CD8-positive, alpha-beta memory T cell (primary cell): Measurements from ENCODE around the gene CMSS1. TPM values are rescaled to one million over a fixed set of nuclear protein-coding genes. Genes with fewer than 3 reads are reported as not detected.

Experiments used
- CTCF ChIA-PET: fragments of 350-600 bp; sonication (Branson Sonifier 250); formaldehyde crosslinking; loops from one replicate; lab custom pipeline; 2021; ENCODE audit warnings: antibody characterized with exemption; lab: Charles Lee
- POLR2A ChIA-PET: fragments of 350-600 bp; sonication (Branson Sonifier 250); formaldehyde crosslinking; loops from one replicate; lab custom pipeline; 2021; ENCODE audit warnings: antibody characterized with exemption; lab: Charles Lee
- DNase-seq, 5 donors: peaks; one replicate each; pipeline versions ENCODE4 v3.0.0 to v3.0.0-alpha.2; 2020 to 2022; ENCODE audit warnings: mixed read lengths in 1 of 5
- H3K27ac ChIP-seq: one replicate; pipeline ENCODE4 v1.7.0; 2013; ENCODE audit warnings: low read depth, mild to moderate bottlenecking, low read length, moderate library complexity
- H3K27me3 ChIP-seq: 2 replicates; pipeline ENCODE4 v1.7.0; 2013; ENCODE audit warnings: low read length, mild to moderate bottlenecking; ENCODE audit not compliant: insufficient read depth, poor library complexity, severe bottlenecking
- H3K36me3 ChIP-seq: 2 replicates; pipeline ENCODE4 v1.7.0; 2013; ENCODE audit warnings: mild to moderate bottlenecking, low read length, moderate library complexity; ENCODE audit not compliant: insufficient read depth
- H3K4me1 ChIP-seq: 2 replicates; pipeline ENCODE4 v1.7.0; 2013; ENCODE audit warnings: mild to moderate bottlenecking, low read length, moderate library complexity; ENCODE audit not compliant: insufficient read depth
- H3K4me3 ChIP-seq: 2 replicates; pipeline ENCODE4 v1.7.0; 2013; ENCODE audit warnings: mild to moderate bottlenecking, low read length
- H3K9me3 ChIP-seq: 2 replicates; pipeline ENCODE4 v1.7.0; 2013; ENCODE audit warnings: mild to moderate bottlenecking, low read length
- H3K27ac Mint-ChIP-seq, 8 donors: one replicate each; pipeline ENCODE4 v1.8.0; 2020 to 2021; ENCODE audit warnings: mixed read lengths in 8 of 8, mild to moderate bottlenecking in 6 of 8, inconsistent platforms in 3 of 8, moderate library complexity in 3 of 8
- H3K27me3 Mint-ChIP-seq, 2 donors: one replicate each; pipeline ENCODE4 v1.8.0; 2020 to 2021; ENCODE audit warnings: mixed read lengths in 2 of 2, mild to moderate bottlenecking in 1 of 2, moderate library complexity in 1 of 2
- H3K36me3 Mint-ChIP-seq, 3 donors: one replicate each; pipeline ENCODE4 v1.8.0; 2020 to 2021; ENCODE audit warnings: mixed read lengths in 3 of 3, inconsistent platforms in 1 of 3, mild to moderate bottlenecking in 1 of 3
- H3K4me1 Mint-ChIP-seq, 3 donors: one replicate each; pipeline ENCODE4 v1.8.0; 2020 to 2021; ENCODE audit warnings: mixed read lengths in 3 of 3, inconsistent platforms in 1 of 3, mild to moderate bottlenecking in 1 of 3
- H3K4me3 Mint-ChIP-seq, 7 donors: one replicate each; pipeline ENCODE4 v1.8.0; 2020 to 2021; ENCODE audit warnings: mixed read lengths in 7 of 7, mild to moderate bottlenecking in 6 of 7, moderate library complexity in 4 of 7, inconsistent platforms in 2 of 7
- H3K9me3 Mint-ChIP-seq, 5 donors: one replicate each; pipeline ENCODE4 v1.8.0; 2020 to 2022; ENCODE audit warnings: mixed read lengths in 5 of 5, mild to moderate bottlenecking in 3 of 5, moderate library complexity in 2 of 5, inconsistent platforms in 1 of 5
- polyA plus RNA-seq: library from polyadenylated mRNA; unstranded; fragments of 300-500 nt; fragmentation: Illumina TruSeq; gene quantifications from one replicate; pipeline ENCODE4 v1.2.3, GENCODE V29; 2021
- total RNA-seq, 2 experiments: library from RNA; stranded (reverse); gene quantifications; one replicate each; pipeline ENCODE4 v1.2.3, GENCODE V29; 2021

CMSS1 gene
- total and polyA plus RNA-seq, 3 experiments from 2014 or later = 16.8 to 143 (median 140) TPM

- DNase-seq = no peak
- Histone ChIP-seq H3K4me3 (no peak overlapping the region), H3K27ac (no peak overlapping the region), H3K36me3 (no peaks in the 10 kb centered on the region), H3K27me3 (no peaks in the 10 kb centered on the region), H3K4me1 (no peaks in the 10 kb centered on the region), H3K9me3 (no peaks in the 10 kb centered on the region)
- Mint-ChIP-seq H3K36me3 (peaks cover 0 to 11% (median 7%) of the 10 kb centered on the region in 3 donors), H3K9me3 (no peaks in the 10 kb centered on the region), H3K27ac (peak overlapping the region in 1 of 8 donors; percentile 32), H3K4me1 (peaks cover 0 to 4% (median 0%) of the 10 kb centered on the region in 3 donors), H3K4me3 (no peak overlapping the region), H3K27me3 (no peaks in the 10 kb centered on the region)
- ChIA-PET POLR2A (no interaction called here), CTCF (no interaction called here)
These were observed 190.5 kb downstream of the CMSS1 start for GRCh38 chr3:100008081-100008698.

GRCh38 chr3:100009276-100010086 is 191.8 kb downstream of the CMSS1 start:
- Mint-ChIP-seq H3K27me3 (no peaks in the 10 kb centered on the region), H3K4me1 (peaks cover 0 to under 1% (median 0%) of the 10 kb centered on the region in 3 donors), H3K36me3 (peaks cover 3 to 14% (median 9%) of the 10 kb centered on the region in 3 donors), H3K27ac (peak overlapping the region in 1 of 8 donors; percentile 7), H3K9me3 (no peaks in the 10 kb centered on the region), H3K4me3 (no peak overlapping the region)
- H3K36me3 ChIP-seq = no peaks in the 10 kb centered on the region
- H3K9me3 ChIP-seq = no peaks in the 10 kb centered on the region
- no peak for DNase-seq
- no peaks in the 10 kb centered on the region for H3K27me3 ChIP-seq
- no peaks in the 10 kb centered on the region for H3K4me1 ChIP-seq
- H3K27ac ChIP-seq = no peak overlapping the region
- ChIA-PET CTCF (no interaction called here), POLR2A (no interaction called here)
- H3K4me3 ChIP-seq = no peak overlapping the region

- Histone ChIP-seq H3K27ac (no peak overlapping the region), H3K4me3 (no peak overlapping the region), H3K4me1 (no peaks in the 10 kb centered on the region), H3K27me3 (no peaks in the 10 kb centered on the region), H3K36me3 (no peaks in the 10 kb centered on the region), H3K9me3 (no peaks in the 10 kb centered on the region)
- no peak for DNase-seq
- no peak overlapping the region for H3K27ac Mint-ChIP-seq
- peaks cover 0 to 2% (median 0%) of the 10 kb centered on the region in 5 donors for H3K9me3 Mint-ChIP-seq
- no peaks in the 10 kb centered on the region for H3K4me1 Mint-ChIP-seq
- H3K36me3 Mint-ChIP-seq = peaks cover 6 to 14% (median 9%) of the 10 kb centered on the region in 3 donors
- no peak overlapping the region for H3K4me3 Mint-ChIP-seq
- no peaks in the 10 kb centered on the region for H3K27me3 Mint-ChIP-seq
- POLR2A ChIA-PET = no interaction called here
- CTCF ChIA-PET = no interaction called here
These were observed 192.4 kb downstream of the CMSS1 start for GRCh38 chr3:100010087-100010417.

- Mint-ChIP-seq H3K4me3 (no peak overlapping the region), H3K9me3 (peaks cover 0 to 3% (median 0%) of the 10 kb centered on the region in 5 donors), H3K27ac (no peak overlapping the region), H3K36me3 (peaks cover 6 to 27% (median 7%) of the 10 kb centered on the region in 3 donors), H3K27me3 (no peaks in the 10 kb centered on the region), H3K4me1 (peaks cover 4 to 6% (median 5%) of the 10 kb centered on the region in 3 donors)
- H3K36me3 ChIP-seq = no peaks in the 10 kb centered on the region
- H3K27ac ChIP-seq = no peak overlapping the region
- no peaks in the 10 kb centered on the region for H3K4me1 ChIP-seq
- DNase-seq = no peak
- no peaks in the 10 kb centered on the region for H3K27me3 ChIP-seq
- POLR2A ChIA-PET = no interaction called here
- no peaks in the 10 kb centered on the region for H3K9me3 ChIP-seq
- no peak overlapping the region for H3K4me3 ChIP-seq
- CTCF ChIA-PET = no interaction called here
These were observed 201.1 kb downstream of the CMSS1 start for GRCh38 chr3:100018806-100019205.

- CTCF ChIA-PET = no interaction called here
- POLR2A ChIA-PET = no interaction called here
- no peak overlapping the region for H3K27ac Mint-ChIP-seq
- Histone ChIP-seq H3K27me3 (no peaks in the 10 kb centered on the region), H3K4me1 (no peaks in the 10 kb centered on the region), H3K4me3 (no peak overlapping the region), H3K36me3 (no peaks in the 10 kb centered on the region), H3K9me3 (no peaks in the 10 kb centered on the region), H3K27ac (no peak overlapping the region)
- H3K9me3 Mint-ChIP-seq = peaks cover 0 to 3% (median 0%) of the 10 kb centered on the region in 5 donors
- no peak for DNase-seq
- H3K36me3 Mint-ChIP-seq = peaks cover 5 to 25% (median 5%) of the 10 kb centered on the region in 3 donors
- H3K4me3 Mint-ChIP-seq = no peak overlapping the region
- no peaks in the 10 kb centered on the region for H3K27me3 Mint-ChIP-seq
- peaks cover 4 to 6% (median 5%) of the 10 kb centered on the region in 3 donors for H3K4me1 Mint-ChIP-seq
These were observed 202.1 kb downstream of the CMSS1 start for GRCh38 chr3:100019719-100020118.

- DNase-seq = no peak
- ChIA-PET CTCF (interaction anchor here (0.9 kb wide), 1 partner anchor 19 kb away, joined by 3 read pairs; no protein-coding TSS in a partner anchor), POLR2A (interaction anchor here (0.6 kb wide), 1 partner anchor 135 kb away, joined by 5 read pairs; no protein-coding TSS in a partner anchor)
- H3K27ac Mint-ChIP-seq = no peak overlapping the region
- Histone ChIP-seq H3K36me3 (no peaks in the 10 kb centered on the region), H3K27me3 (no peaks in the 10 kb centered on the region), H3K9me3 (no peaks in the 10 kb centered on the region), H3K4me1 (no peaks in the 10 kb centered on the region), H3K27ac (no peak overlapping the region), H3K4me3 (no peak overlapping the region)
- no peaks in the 10 kb centered on the region for H3K27me3 Mint-ChIP-seq
- H3K4me3 Mint-ChIP-seq = no peak overlapping the region
- H3K9me3 Mint-ChIP-seq = no peaks in the 10 kb centered on the region
- peaks cover 5 to 16% (median 5%) of the 10 kb centered on the region in 3 donors for H3K36me3 Mint-ChIP-seq
- H3K4me1 Mint-ChIP-seq = peaks cover 4 to 6% (median 5%) of the 10 kb centered on the region in 3 donors
These were observed 203.4 kb downstream of the CMSS1 start for GRCh38 chr3:100020876-100021644.

- Mint-ChIP-seq H3K36me3 (peaks cover 4 to 7% (median 5%) of the 10 kb centered on the region in 3 donors), H3K27ac (no peak overlapping the region), H3K27me3 (no peaks in the 10 kb centered on the region), H3K4me1 (peaks cover 4 to 6% (median 5%) of the 10 kb centered on the region in 3 donors), H3K9me3 (no peaks in the 10 kb centered on the region), H3K4me3 (no peak overlapping the region)
- H3K4me3 ChIP-seq = no peak overlapping the region
- POLR2A ChIA-PET = no interaction called here
- H3K4me1 ChIP-seq = no peaks in the 10 kb centered on the region
- no peaks in the 10 kb centered on the region for H3K27me3 ChIP-seq
- DNase-seq = no peak
- no peaks in the 10 kb centered on the region for H3K9me3 ChIP-seq
- no peaks in the 10 kb centered on the region for H3K36me3 ChIP-seq
- CTCF ChIA-PET = no interaction called here
- no peak overlapping the region for H3K27ac ChIP-seq
These were observed 204.8 kb downstream of the CMSS1 start for GRCh38 chr3:100022506-100022905.
